ENCODE data around the gene KIF5C. TPM values are rescaled to one million over a fixed set of nuclear protein-coding genes. Genes with fewer than 3 reads are reported as not detected.

KIF5C gene
- total RNA-seq, 1 donor from 2014 or later, result 24.3 TPM

DNA sequence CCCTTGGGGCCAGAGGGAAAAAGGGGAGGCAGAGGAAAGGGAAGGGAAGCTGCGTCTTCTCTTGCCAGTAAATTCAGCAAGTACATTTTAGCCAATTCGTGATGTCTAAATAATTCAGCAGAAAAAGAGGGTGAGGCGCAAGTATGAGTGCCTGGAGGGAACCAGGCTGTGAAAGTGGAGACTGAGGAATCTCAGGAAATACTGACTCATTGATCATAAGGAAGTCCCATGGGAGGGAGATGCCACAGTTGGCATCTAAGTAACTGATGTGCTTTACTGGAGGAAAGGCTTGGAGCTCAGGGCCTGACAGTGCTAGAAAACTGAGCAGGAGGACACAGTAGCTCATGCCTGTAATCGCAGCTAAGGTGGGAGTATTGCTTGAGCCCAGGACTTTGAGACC lies 31.1 kb downstream of the KIF5C start:
- no peak overlapping the region for H2AFZ ChIP-seq (ENCODE audit: low read depth, low read length)
- no peaks in the 10 kb centered on the region for H3K36me3 ChIP-seq (ENCODE audit: insufficient read depth, low read length)
- H3K27ac ChIP-seq (ENCODE audit: low read depth, low read length), result no peak overlapping the region
- H3K27me3 ChIP-seq (ENCODE audit: insufficient read depth, low read length), result no peaks in the 10 kb centered on the region
- H3K9me3 Mint-ChIP-seq (ENCODE audit: unreplicated experiment), result no peaks in the 10 kb centered on the region
- no peaks in the 10 kb centered on the region for H3K4me1 ChIP-seq (ENCODE audit: insufficient read depth, low read length)
- H4K20me1 ChIP-seq (ENCODE audit: insufficient read depth, low read length), result no peaks in the 10 kb centered on the region
- H3K9me3 ChIP-seq (ENCODE audit: insufficient read depth, low read depth, low read length), result no peaks in the 10 kb centered on the region
- H3K4me1 Mint-ChIP-seq (ENCODE audit: low read depth, unreplicated experiment), result peaks cover 10% of the 10 kb centered on the region
- DNase-seq (ENCODE audit: low read depth) (no peak), FAIRE-seq (no peak)
- H3K27me3 Mint-ChIP-seq (ENCODE audit: low read depth, unreplicated experiment), result no peaks in the 10 kb centered on the region
- H3K27ac Mint-ChIP-seq (ENCODE audit: unreplicated experiment), result no peak overlapping the region
- no peak overlapping the region for H3K4me2 ChIP-seq (ENCODE audit: low read length)
- H3K4me3 Mint-ChIP-seq (ENCODE audit: unreplicated experiment), result no peak overlapping the region
- H3K9ac ChIP-seq (ENCODE audit: low read length), result no peak overlapping the region
- H3K4me3 ChIP-seq (ENCODE audit: insufficient read depth, low read depth, low read length), result no peak overlapping the region
- TF ChIP-seq, protein P1, sequence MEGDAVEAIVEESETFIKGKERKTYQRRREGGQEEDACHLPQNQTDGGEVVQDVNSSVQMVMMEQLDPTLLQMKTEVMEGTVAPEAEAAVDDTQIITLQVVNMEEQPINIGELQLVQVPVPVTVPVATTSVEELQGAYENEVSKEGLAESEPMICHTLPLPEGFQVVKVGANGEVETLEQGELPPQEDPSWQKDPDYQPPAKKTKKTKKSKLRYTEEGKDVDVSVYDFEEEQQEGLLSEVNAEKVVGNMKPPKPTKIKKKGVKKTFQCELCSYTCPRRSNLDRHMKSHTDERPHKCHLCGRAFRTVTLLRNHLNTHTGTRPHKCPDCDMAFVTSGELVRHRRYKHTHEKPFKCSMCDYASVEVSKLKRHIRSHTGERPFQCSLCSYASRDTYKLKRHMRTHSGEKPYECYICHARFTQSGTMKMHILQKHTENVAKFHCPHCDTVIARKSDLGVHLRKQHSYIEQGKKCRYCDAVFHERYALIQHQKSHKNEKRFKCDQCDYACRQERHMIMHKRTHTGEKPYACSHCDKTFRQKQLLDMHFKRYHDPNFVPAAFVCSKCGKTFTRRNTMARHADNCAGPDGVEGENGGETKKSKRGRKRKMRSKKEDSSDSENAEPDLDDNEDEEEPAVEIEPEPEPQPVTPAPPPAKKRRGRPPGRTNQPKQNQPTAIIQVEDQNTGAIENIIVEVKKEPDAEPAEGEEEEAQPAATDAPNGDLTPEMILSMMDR (IDR thresholded peaks at IDR 0.05; ENCODE audit: insufficient read depth, low read depth, low read length), result no peak
- no peak for TF ChIP-seq EZH2 (IDR thresholded peaks at IDR 0.05; ENCODE audit: insufficient read depth, low read length)
- H3K36me3 Mint-ChIP-seq (ENCODE audit: low read depth, unreplicated experiment), result peaks cover 14% of the 10 kb centered on the region
- H3K79me2 ChIP-seq (ENCODE audit: insufficient read depth, low read length), result no peaks in the 10 kb centered on the region

DNA sequence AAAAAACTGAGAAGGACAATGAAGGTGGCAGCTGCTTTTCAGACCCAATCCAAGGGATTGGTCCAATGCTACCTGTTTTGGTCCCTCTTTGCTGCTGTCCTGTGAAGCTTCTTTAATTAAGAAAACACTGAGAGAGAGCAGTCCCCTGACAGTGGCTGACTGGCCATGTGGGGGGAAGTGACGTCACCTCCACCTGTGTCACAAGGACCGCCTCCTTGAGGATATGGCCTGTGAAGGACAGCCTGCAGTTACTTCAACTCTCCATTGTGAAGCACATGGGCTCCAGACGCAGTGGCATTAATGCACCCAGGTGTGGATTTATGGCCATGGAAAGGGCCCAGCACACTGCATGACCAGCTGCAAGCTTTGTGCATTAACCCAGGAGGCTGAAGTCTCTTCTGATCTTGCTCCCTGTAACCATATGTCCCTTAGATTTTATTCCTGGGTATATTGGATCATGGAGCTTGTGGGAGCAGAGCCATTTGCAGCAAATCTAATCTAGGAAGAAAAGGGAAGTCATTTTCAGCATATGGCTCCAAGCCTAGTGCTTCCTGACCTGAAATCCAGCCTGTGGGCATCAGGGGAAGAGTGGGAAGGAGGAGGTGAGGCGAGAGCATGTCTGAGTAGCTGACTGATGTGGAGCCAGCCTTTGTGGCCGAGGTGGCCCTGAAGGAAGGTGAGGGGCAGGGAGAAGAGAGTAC lies 32.2 kb downstream of the KIF5C start:
- no peaks in the 10 kb centered on the region for H3K4me1 ChIP-seq (ENCODE audit: insufficient read depth, low read length)
- Mint-ChIP-seq H3K27me3 (ENCODE audit: low read depth, unreplicated experiment) (no peaks in the 10 kb centered on the region), H3K36me3 (ENCODE audit: low read depth, unreplicated experiment) (peaks cover 14% of the 10 kb centered on the region), H3K27ac (ENCODE audit: unreplicated experiment) (no peak overlapping the region), H3K9me3 (ENCODE audit: unreplicated experiment) (no peaks in the 10 kb centered on the region), H3K4me1 (ENCODE audit: low read depth, unreplicated experiment) (peaks cover 10% of the 10 kb centered on the region), H3K4me3 (ENCODE audit: unreplicated experiment) (no peak overlapping the region)
- no peak overlapping the region for H3K27ac ChIP-seq (ENCODE audit: low read depth, low read length)
- no peaks in the 10 kb centered on the region for H4K20me1 ChIP-seq (ENCODE audit: insufficient read depth, low read length)
- FAIRE-seq (no peak), DNase-seq (ENCODE audit: low read depth) (no peak)
- no peaks in the 10 kb centered on the region for H3K36me3 ChIP-seq (ENCODE audit: insufficient read depth, low read length)
- no peak overlapping the region for H3K9ac ChIP-seq (ENCODE audit: low read length)
- TF ChIP-seq EZH2 (IDR thresholded peaks at IDR 0.05; ENCODE audit: insufficient read depth, low read length), result no peak
- TF ChIP-seq, protein P1 (IDR thresholded peaks at IDR 0.05; ENCODE audit: insufficient read depth, low read depth, low read length), result no peak
- no peak overlapping the region for H3K4me3 ChIP-seq (ENCODE audit: insufficient read depth, low read depth, low read length)
- no peaks in the 10 kb centered on the region for H3K9me3 ChIP-seq (ENCODE audit: insufficient read depth, low read depth, low read length)
- no peak overlapping the region for H2AFZ ChIP-seq (ENCODE audit: low read depth, low read length)
- H3K27me3 ChIP-seq (ENCODE audit: insufficient read depth, low read length), result no peaks in the 10 kb centered on the region
- H3K79me2 ChIP-seq (ENCODE audit: insufficient read depth, low read length), result no peaks in the 10 kb centered on the region
- H3K4me2 ChIP-seq (ENCODE audit: low read length), result no peak overlapping the region

DNA sequence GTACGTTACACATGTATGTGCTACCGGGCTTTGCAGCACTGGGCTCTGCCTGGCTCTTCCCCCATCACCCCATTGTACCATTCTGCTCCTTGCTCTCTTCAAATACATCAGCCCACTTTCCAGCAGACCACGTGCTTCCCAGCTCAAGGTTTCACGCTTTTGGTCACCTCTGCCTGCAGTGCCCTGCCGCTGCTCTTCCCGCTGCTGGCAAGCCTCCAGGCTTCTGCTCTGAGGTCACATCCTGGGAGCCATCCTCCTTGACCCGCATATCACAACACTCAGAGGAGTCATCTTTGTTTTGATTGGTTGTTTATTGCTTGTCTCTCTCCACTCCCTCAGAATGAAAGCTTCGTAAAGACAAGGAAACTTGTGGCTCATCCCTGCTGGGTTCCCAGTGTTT lies 34.1 kb downstream of the KIF5C start:
- Histone ChIP-seq H3K4me3 (ENCODE audit: insufficient read depth, low read depth, low read length) (no peak overlapping the region), H3K9ac (ENCODE audit: low read length) (no peak overlapping the region), H3K79me2 (ENCODE audit: insufficient read depth, low read length) (no peaks in the 10 kb centered on the region), H3K27me3 (ENCODE audit: insufficient read depth, low read length) (no peaks in the 10 kb centered on the region), H3K4me2 (ENCODE audit: low read length) (no peak overlapping the region), H3K9me3 (ENCODE audit: insufficient read depth, low read depth, low read length) (no peaks in the 10 kb centered on the region), H2AFZ (ENCODE audit: low read depth, low read length) (no peak overlapping the region), H3K4me1 (ENCODE audit: insufficient read depth, low read length) (no peaks in the 10 kb centered on the region), H4K20me1 (ENCODE audit: insufficient read depth, low read length) (no peaks in the 10 kb centered on the region), H3K36me3 (ENCODE audit: insufficient read depth, low read length) (no peaks in the 10 kb centered on the region), H3K27ac (ENCODE audit: low read depth, low read length) (no peak overlapping the region)
- Mint-ChIP-seq H3K27ac (ENCODE audit: unreplicated experiment) (no peak overlapping the region), H3K4me3 (ENCODE audit: unreplicated experiment) (no peak overlapping the region), H3K36me3 (ENCODE audit: low read depth, unreplicated experiment) (peaks cover 13% of the 10 kb centered on the region), H3K4me1 (ENCODE audit: low read depth, unreplicated experiment) (peaks cover 10% of the 10 kb centered on the region), H3K27me3 (ENCODE audit: low read depth, unreplicated experiment) (no peaks in the 10 kb centered on the region), H3K9me3 (ENCODE audit: unreplicated experiment) (no peaks in the 10 kb centered on the region)
- TF ChIP-seq EZH2 (IDR thresholded peaks at IDR 0.05; ENCODE audit: insufficient read depth, low read length), result no peak
- TF ChIP-seq, protein P1 (IDR thresholded peaks at IDR 0.05; ENCODE audit: insufficient read depth, low read depth, low read length), result no peak
- DNase-seq (ENCODE audit: low read depth) (no peak), FAIRE-seq (no peak)

Data from astrocyte (in vitro differentiated cells and primary cell).